Naive B cell (primary cell): ENCODE measurements around the gene GCN1. TPM values are rescaled to one million over a fixed set of nuclear protein-coding genes. Genes with fewer than 3 reads are reported as not detected.
"Not testable (repeated sequence)": the region's sequence is repeated elsewhere in the genome, so short reads cannot be mapped to it uniquely, and the experiment has no call there.

ENCODE experiments used
- ATAC-seq, 2 donors: fragments of 150-1000 bp; cut with Tn5 transposase; 2 replicates each; pipeline ENCODE4 v1.10.0; 2021; ENCODE audit warnings: low read depth in 2 of 2, mild to moderate bottlenecking in 2 of 2, moderate library complexity in 2 of 2
- DNase-seq: peaks from one replicate; pipeline ENCODE4 v3.0.0; 2022
- H3K27ac Mint-ChIP-seq, 6 donors: one replicate each; pipeline ENCODE4 v1.8.0; 2020 to 2022; ENCODE audit warnings: mild to moderate bottlenecking in 6 of 6, mixed read lengths in 6 of 6, moderate library complexity in 5 of 6, inconsistent platforms in 2 of 6
- H3K27me3 Mint-ChIP-seq, 3 donors: one replicate each; pipeline ENCODE4 v1.8.0; 2021 to 2022; ENCODE audit warnings: mixed read lengths in 3 of 3, mild to moderate bottlenecking in 1 of 3
- H3K36me3 Mint-ChIP-seq, 2 donors: one replicate each; pipeline ENCODE4 v1.8.0; 2020 to 2022; ENCODE audit warnings: mixed read lengths in 2 of 2, inconsistent platforms in 1 of 2, mild to moderate bottlenecking in 1 of 2
- H3K4me1 Mint-ChIP-seq, 3 donors: one replicate each; pipeline ENCODE4 v1.8.0; 2020 to 2022; ENCODE audit warnings: mixed read lengths in 3 of 3, inconsistent platforms in 1 of 3, mild to moderate bottlenecking in 1 of 3, moderate library complexity in 1 of 3
- H3K4me3 Mint-ChIP-seq, 8 donors: one replicate each; pipeline ENCODE4 v1.8.0; 2020 to 2022; ENCODE audit warnings: mild to moderate bottlenecking in 8 of 8, mixed read lengths in 8 of 8, moderate library complexity in 8 of 8, inconsistent platforms in 2 of 8
- H3K9me3 Mint-ChIP-seq, 7 donors: one replicate each; pipeline ENCODE4 v1.8.0; 2020 to 2022; ENCODE audit warnings: mixed read lengths in 7 of 7, mild to moderate bottlenecking in 5 of 7, inconsistent platforms in 2 of 7, moderate library complexity in 1 of 7
- polyA plus RNA-seq, 6 donors: library from polyadenylated mRNA; unstranded; fragments of 300-500 nt; fragmentation: Illumina TruSeq; gene quantifications; one replicate each; pipeline ENCODE4 v1.2.3, GENCODE V29; 2021; ENCODE audit warnings: low read depth in 6 of 6

GCN1 gene
- polyA plus RNA-seq, 6 donors from 2014 or later: 11.1 to 23.9 (median 18.7) TPM

GRCh38 chr12:120199595-120200306, 5.2 kb upstream of the GCN1 start:
- Mint-ChIP-seq H3K27me3 (no peaks in the 10 kb centered on the region), H3K9me3 (peaks cover 0 to 3% (median 0%) of the 10 kb centered on the region in 7 donors), H3K4me1 (peaks cover 18 to 47% (median 26%) of the 10 kb centered on the region in 3 donors), H3K4me3 (peak overlapping the region; percentile 90 to 99 (median 96)), H3K36me3 (peaks cover 0 to 4% of the 10 kb centered on the region in 2 donors), H3K27ac (peak overlapping the region; percentile 91 to 99 (median 98))
- no peak for DNase-seq
- no peak for ATAC-seq

- Mint-ChIP-seq H3K4me1 (peaks cover 18 to 47% (median 26%) of the 10 kb centered on the region in 3 donors), H3K4me3 (peak overlapping the region; percentile 66 to 99 (median 92)), H3K27me3 (no peaks in the 10 kb centered on the region), H3K36me3 (peaks cover 0 to 4% of the 10 kb centered on the region in 2 donors), H3K27ac (peak overlapping the region in 4 of 6 donors; percentile 24 to 98 (median 68)), H3K9me3 (peaks cover 0 to 3% (median 0%) of the 10 kb centered on the region in 7 donors)
- DNase-seq: no peak
- ATAC-seq: no peak
These were observed 4.5 kb upstream of the GCN1 start for GRCh38 chr12:120199025-120199424.

- peaks cover 0 to 3% (median 0%) of the 10 kb centered on the region in 7 donors for H3K9me3 Mint-ChIP-seq
- peak overlapping the region in 1 of 6 donors; percentile 34 for H3K27ac Mint-ChIP-seq
- DNase-seq (no peak), ATAC-seq (no peak)
- H3K4me1 Mint-ChIP-seq: peaks cover 23 to 56% (median 31%) of the 10 kb centered on the region in 3 donors
- H3K27me3 Mint-ChIP-seq: no peaks in the 10 kb centered on the region
- peak overlapping the region in 1 of 8 donors; percentile 93 for H3K4me3 Mint-ChIP-seq
- H3K36me3 Mint-ChIP-seq: peaks cover 0 to 4% of the 10 kb centered on the region in 2 donors
These were observed 3.0 kb upstream of the GCN1 start for GRCh38 chr12:120197542-120197887.

- ATAC-seq: not testable (repeated sequence)
These were observed 2.5 kb upstream of the GCN1 start for GRCh38 chr12:120196817-120197541.

GRCh38 chr12:120196363-120196762, 1.8 kb upstream of the GCN1 start:
- H3K36me3 Mint-ChIP-seq: peaks cover 0 to 4% of the 10 kb centered on the region in 2 donors
- H3K9me3 Mint-ChIP-seq: peaks cover 0 to 3% (median 0%) of the 10 kb centered on the region in 7 donors
- H3K4me3 Mint-ChIP-seq: peak overlapping the region in 2 of 8 donors; percentile 47 to 93
- no peak for DNase-seq
- H3K4me1 Mint-ChIP-seq: peaks cover 24 to 57% (median 35%) of the 10 kb centered on the region in 3 donors
- no peaks in the 10 kb centered on the region for H3K27me3 Mint-ChIP-seq
- peak overlapping the region in 1 of 6 donors; percentile 7 for H3K27ac Mint-ChIP-seq
- ATAC-seq: no peak

More at GRCh38 chr12:120196817-120197541, 2.5 kb upstream of the GCN1 start:
- H3K9me3 Mint-ChIP-seq, H3K27me3 Mint-ChIP-seq, DNase-seq, H3K36me3 Mint-ChIP-seq: not testable (repeated sequence)
- H3K27ac Mint-ChIP-seq: peak overlapping the region in 1 of 6 donors; percentile 34
- H3K4me1 Mint-ChIP-seq: peaks cover 20 to 56% (median 32%) of the 10 kb centered on the region in 3 donors
- H3K4me3 Mint-ChIP-seq: peak overlapping the region in 5 of 8 donors; percentile 29 to 93 (median 45)

- DNase-seq (no peak), ATAC-seq (peak; percentile 49 to 57)
- H3K4me3 Mint-ChIP-seq: peak overlapping the region; percentile 77 to 93 (median 86)
These were observed 335 bp downstream of the GCN1 start for GRCh38 chr12:120194226-120194533.

GRCh38 chr12:120193286-120193685, 1.2 kb downstream of the GCN1 start:
- H3K9me3 Mint-ChIP-seq, H3K27ac Mint-ChIP-seq, H3K36me3 Mint-ChIP-seq, DNase-seq, ATAC-seq, H3K27me3 Mint-ChIP-seq: not testable (repeated sequence)
- H3K4me3 Mint-ChIP-seq: peak overlapping the region in 6 of 8 donors; percentile 83 to 93 (median 88)
- peaks cover 10 to 42% (median 20%) of the 10 kb centered on the region in 3 donors for H3K4me1 Mint-ChIP-seq

More at GRCh38 chr12:120194226-120194533, 335 bp downstream of the GCN1 start:
- H3K36me3 Mint-ChIP-seq: peaks cover 0 to 7% of the 10 kb centered on the region in 2 donors
- no peaks in the 10 kb centered on the region for H3K9me3 Mint-ChIP-seq
- H3K4me1 Mint-ChIP-seq: peaks cover 17 to 51% (median 23%) of the 10 kb centered on the region in 3 donors
- H3K27me3 Mint-ChIP-seq: no peaks in the 10 kb centered on the region
- H3K27ac Mint-ChIP-seq: peak overlapping the region in 4 of 6 donors; percentile 62 to 94 (median 87)

GRCh38 chr12:120190985-120191480, 3.5 kb downstream of the GCN1 start:
- Mint-ChIP-seq H3K27me3 (no peaks in the 10 kb centered on the region), H3K4me3 (peak overlapping the region in 1 of 8 donors; percentile 47), H3K9me3 (no peaks in the 10 kb centered on the region), H3K36me3 (peaks cover 8 to 15% of the 10 kb centered on the region in 2 donors), H3K27ac (no peak overlapping the region), H3K4me1 (peaks cover 16 to 42% (median 25%) of the 10 kb centered on the region in 3 donors)
- DNase-seq: no peak
- ATAC-seq: no peak

GRCh38 chr12:120190386-120190785, 4.1 kb downstream of the GCN1 start:
- no peak for DNase-seq
- peaks cover 16 to 40% (median 25%) of the 10 kb centered on the region in 3 donors for H3K4me1 Mint-ChIP-seq
- peaks cover 8 to 15% of the 10 kb centered on the region in 2 donors for H3K36me3 Mint-ChIP-seq
- H3K4me3 Mint-ChIP-seq: peak overlapping the region in 1 of 8 donors; percentile 47
- H3K27ac Mint-ChIP-seq: no peak overlapping the region
- no peak for ATAC-seq
- no peaks in the 10 kb centered on the region for H3K9me3 Mint-ChIP-seq
- H3K27me3 Mint-ChIP-seq: no peaks in the 10 kb centered on the region

GRCh38 chr12:120186654-120187053, 7.9 kb downstream of the GCN1 start:
- no peak overlapping the region for H3K4me3 Mint-ChIP-seq
- ATAC-seq (no peak), DNase-seq (no peak)
- peaks cover 21% of the 10 kb centered on the region in 2 donors for H3K36me3 Mint-ChIP-seq
- H3K9me3 Mint-ChIP-seq: no peaks in the 10 kb centered on the region
- no peaks in the 10 kb centered on the region for H3K27me3 Mint-ChIP-seq
- no peak overlapping the region for H3K27ac Mint-ChIP-seq
- peaks cover 12 to 19% (median 18%) of the 10 kb centered on the region in 3 donors for H3K4me1 Mint-ChIP-seq

GRCh38 chr12:120183211-120183631, 11.3 kb downstream of the GCN1 start:
- peak overlapping the region in 1 of 6 donors; percentile 47 for H3K27ac Mint-ChIP-seq
- ATAC-seq: no peak

GRCh38 chr12:120181991-120182631, 12.4 kb downstream of the GCN1 start:
- Mint-ChIP-seq H3K27ac (peak overlapping the region in 1 of 6 donors; percentile 8), H3K27me3 (no peaks in the 10 kb centered on the region), H3K4me3 (no peak overlapping the region), H3K9me3 (no peaks in the 10 kb centered on the region), H3K4me1 (peaks cover 12 to 25% (median 16%) of the 10 kb centered on the region in 3 donors), H3K36me3 (peaks cover 28 to 36% of the 10 kb centered on the region in 2 donors)
- ATAC-seq (no peak), DNase-seq (no peak)

More at GRCh38 chr12:120183211-120183631, 11.3 kb downstream of the GCN1 start:
- Mint-ChIP-seq H3K4me1 (peaks cover 9 to 20% (median 12%) of the 10 kb centered on the region in 3 donors), H3K4me3 (no peak overlapping the region), H3K9me3 (no peaks in the 10 kb centered on the region), H3K36me3 (peaks cover 17 to 27% of the 10 kb centered on the region in 2 donors), H3K27me3 (no peaks in the 10 kb centered on the region)
- no peak for DNase-seq

- Mint-ChIP-seq H3K27ac (no peak overlapping the region), H3K27me3 (no peaks in the 10 kb centered on the region), H3K4me3 (no peak overlapping the region), H3K4me1 (peaks cover 6 to 23% (median 11%) of the 10 kb centered on the region in 3 donors), H3K9me3 (no peaks in the 10 kb centered on the region), H3K36me3 (peaks cover 20 to 41% of the 10 kb centered on the region in 2 donors)
- DNase-seq (no peak), ATAC-seq (no peak)
These were observed 13.5 kb downstream of the GCN1 start for GRCh38 chr12:120180975-120181374.
